Measurements from ENCODE around the gene PRR7. TPM values are rescaled to one million over a fixed set of nuclear protein-coding genes. Genes with fewer than 3 reads are reported as not detected.

PRR7 gene
- total and polyA plus RNA-seq, 4 donors: 0.17 to 1.4 (median 0.49) TPM

DNA sequence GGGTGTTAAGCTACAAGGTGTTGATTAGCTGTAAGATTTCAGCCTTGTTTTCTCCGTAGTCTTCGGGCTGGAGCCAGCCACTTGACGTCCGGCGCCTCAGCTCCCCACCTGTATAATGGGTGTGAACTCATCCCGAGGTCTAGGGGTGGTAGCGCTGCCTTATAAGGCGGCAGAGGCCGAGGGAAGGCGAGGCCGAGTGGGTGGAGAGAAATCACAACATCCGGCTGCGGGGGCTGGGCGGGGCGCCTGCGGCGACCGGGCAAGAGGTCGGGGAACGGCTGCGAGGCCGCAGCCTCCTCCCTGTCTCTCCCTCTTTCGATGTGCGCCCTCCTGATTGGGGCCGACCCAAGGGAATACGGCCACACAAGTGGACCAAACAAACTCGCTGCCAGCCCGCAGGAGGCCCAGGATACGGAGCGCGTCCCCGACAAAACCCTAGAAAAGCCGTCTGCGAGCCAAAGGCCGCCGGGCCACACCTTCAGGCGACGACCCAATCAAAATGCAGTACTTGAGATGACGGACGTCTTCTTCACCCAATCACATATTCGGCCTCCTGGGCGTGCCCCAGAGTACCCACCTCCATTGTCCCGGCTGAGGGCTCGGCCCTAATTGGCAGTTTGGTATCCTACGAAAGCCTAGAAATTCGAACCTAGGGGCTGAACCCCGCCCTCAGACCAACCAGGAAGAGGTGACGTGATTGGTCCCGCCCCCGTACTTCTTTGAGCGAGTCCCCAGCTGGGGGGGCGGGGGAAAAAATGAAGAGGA is 20.6 kb upstream of the PRR7 start (continued):
- TF ChIP-seq, protein P1, sequence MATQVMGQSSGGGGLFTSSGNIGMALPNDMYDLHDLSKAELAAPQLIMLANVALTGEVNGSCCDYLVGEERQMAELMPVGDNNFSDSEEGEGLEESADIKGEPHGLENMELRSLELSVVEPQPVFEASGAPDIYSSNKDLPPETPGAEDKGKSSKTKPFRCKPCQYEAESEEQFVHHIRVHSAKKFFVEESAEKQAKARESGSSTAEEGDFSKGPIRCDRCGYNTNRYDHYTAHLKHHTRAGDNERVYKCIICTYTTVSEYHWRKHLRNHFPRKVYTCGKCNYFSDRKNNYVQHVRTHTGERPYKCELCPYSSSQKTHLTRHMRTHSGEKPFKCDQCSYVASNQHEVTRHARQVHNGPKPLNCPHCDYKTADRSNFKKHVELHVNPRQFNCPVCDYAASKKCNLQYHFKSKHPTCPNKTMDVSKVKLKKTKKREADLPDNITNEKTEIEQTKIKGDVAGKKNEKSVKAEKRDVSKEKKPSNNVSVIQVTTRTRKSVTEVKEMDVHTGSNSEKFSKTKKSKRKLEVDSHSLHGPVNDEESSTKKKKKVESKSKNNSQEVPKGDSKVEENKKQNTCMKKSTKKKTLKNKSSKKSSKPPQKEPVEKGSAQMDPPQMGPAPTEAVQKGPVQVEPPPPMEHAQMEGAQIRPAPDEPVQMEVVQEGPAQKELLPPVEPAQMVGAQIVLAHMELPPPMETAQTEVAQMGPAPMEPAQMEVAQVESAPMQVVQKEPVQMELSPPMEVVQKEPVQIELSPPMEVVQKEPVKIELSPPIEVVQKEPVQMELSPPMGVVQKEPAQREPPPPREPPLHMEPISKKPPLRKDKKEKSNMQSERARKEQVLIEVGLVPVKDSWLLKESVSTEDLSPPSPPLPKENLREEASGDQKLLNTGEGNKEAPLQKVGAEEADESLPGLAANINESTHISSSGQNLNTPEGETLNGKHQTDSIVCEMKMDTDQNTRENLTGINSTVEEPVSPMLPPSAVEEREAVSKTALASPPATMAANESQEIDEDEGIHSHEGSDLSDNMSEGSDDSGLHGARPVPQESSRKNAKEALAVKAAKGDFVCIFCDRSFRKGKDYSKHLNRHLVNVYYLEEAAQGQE (IDR thresholded peaks at IDR 0.05): peak; percentile 42
- TF ChIP-seq, protein P2, sequence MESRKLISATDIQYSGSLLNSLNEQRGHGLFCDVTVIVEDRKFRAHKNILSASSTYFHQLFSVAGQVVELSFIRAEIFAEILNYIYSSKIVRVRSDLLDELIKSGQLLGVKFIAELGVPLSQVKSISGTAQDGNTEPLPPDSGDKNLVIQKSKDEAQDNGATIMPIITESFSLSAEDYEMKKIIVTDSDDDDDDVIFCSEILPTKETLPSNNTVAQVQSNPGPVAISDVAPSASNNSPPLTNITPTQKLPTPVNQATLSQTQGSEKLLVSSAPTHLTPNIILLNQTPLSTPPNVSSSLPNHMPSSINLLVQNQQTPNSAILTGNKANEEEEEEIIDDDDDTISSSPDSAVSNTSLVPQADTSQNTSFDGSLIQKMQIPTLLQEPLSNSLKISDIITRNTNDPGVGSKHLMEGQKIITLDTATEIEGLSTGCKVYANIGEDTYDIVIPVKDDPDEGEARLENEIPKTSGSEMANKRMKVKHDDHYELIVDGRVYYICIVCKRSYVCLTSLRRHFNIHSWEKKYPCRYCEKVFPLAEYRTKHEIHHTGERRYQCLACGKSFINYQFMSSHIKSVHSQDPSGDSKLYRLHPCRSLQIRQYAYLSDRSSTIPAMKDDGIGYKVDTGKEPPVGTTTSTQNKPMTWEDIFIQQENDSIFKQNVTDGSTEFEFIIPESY (IDR thresholded peaks at IDR 0.05): no peak

DNA sequence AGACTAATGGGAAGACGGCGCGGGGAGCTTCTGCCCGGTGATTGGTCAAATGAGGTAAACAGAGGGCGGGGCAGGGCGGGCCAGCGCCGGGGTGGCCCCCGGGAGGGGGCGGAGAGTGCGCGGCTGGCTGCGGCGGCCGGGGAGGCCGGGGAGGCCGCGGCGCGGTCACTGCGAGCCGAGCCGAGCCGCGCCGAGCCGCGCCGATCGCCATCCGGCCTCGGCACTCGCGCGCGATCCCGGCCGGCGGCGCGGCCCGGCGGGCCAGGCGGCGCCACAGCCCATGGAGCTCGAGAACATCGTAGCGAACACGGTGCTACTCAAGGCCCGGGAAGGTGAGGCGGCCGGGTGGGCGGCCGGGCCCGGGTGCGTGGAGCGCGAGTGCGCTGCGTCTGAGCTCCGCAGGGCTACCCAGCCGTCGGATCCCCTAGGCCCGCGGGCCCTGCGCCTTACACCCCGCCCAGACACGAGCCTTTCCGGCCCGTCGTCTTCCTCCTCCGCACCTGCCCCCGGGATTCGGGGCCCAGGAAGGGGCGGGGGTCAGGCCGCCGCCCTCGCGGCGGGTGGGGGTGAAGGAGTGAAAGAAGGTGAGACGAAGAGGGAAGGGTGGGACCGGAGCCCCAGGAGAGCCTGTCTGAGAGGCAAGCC is 19.9 kb upstream of the PRR7 start, which contains the start of gene GRK6:
Gene GRK6, plus strand, starts transcription at position 111 of the 645 bp plus-strand sequence. Its CDS starts 170 bp downstream, at position 281.
- WGBS: under 1% methylated on average over 82 of the region's 82 CpGs

DNA sequence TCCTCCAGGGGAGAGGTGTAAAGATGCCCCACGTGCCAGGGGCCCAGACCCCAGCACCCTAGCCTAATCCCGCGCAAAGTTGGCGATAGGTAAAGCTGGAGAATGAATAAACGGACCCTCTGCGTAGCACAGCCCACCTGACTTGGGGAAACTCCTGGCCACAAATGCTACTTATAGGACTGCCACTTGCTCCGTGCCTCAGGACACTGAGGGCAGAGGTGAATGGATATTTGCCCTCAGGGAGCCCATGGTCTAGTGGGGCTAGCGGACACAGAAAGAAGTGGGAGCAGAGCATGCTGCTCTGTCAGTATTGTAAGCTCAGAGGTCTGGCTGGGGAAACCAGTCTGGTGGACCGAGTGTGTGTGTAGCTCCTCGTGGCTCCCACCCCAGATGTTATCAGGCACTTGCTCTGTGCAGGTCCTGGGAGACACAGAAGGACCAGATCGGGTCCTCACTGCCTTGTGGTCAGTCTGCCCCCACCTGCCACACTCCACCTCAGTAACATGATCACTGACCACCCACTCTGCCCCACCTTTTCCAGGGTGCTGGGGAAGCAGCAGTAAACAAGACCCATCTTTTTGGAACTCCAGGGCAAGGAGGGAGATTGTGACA is 19.3 kb upstream of the PRR7 start:
- H3K4me3 ChIP-seq (ENCODE audit: low read depth in 1 of 3, low read length in 3 of 3): peak overlapping the region; percentile 59 to 84 (median 70)
- no peaks in the 10 kb centered on the region for H3K9me3 ChIP-seq (ENCODE audit: control insufficient read depth in 4 of 4, low read length in 3 of 4)
- H3K27ac ChIP-seq (ENCODE audit: low read depth in 1 of 2, low read length in 2 of 2): peak overlapping the region; percentile 63 to 73
- 33% methylated on average over 11 of the region's 11 CpGs for WGBS
- peak; percentile 65 for DNase-seq (ENCODE audit: low spot score)
- no peaks in the 10 kb centered on the region for H3K27me3 ChIP-seq (ENCODE audit: control insufficient read depth in 4 of 4, insufficient read depth in 4 of 4, low read length in 3 of 4)
- H3K4me1 ChIP-seq (ENCODE audit: control insufficient read depth in 4 of 4, insufficient read depth in 4 of 4, low read length in 3 of 4): peaks cover 3 to 25% (median 17%) of the 10 kb centered on the region in 4 donors
- no peaks in the 10 kb centered on the region for H3K36me3 ChIP-seq (ENCODE audit: control insufficient read depth in 4 of 4, insufficient read depth in 3 of 4, low read depth in 1 of 4, low read length in 3 of 4)
- peak overlapping the region; percentile 31 to 96 for H3K9ac ChIP-seq (ENCODE audit: low read depth in 1 of 2, low read length in 2 of 2)
- TF ChIP-seq NR2F2 (IDR thresholded peaks at IDR 0.05): no peak
- no peak for TF ChIP-seq FOXA2 (IDR thresholded peaks at IDR 0.05)
- TF ChIP-seq, protein P3, sequence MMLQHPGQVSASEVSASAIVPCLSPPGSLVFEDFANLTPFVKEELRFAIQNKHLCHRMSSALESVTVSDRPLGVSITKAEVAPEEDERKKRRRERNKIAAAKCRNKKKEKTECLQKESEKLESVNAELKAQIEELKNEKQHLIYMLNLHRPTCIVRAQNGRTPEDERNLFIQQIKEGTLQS (IDR thresholded peaks at IDR 0.05): no peak
- no peak for TF ChIP-seq YY1 (IDR thresholded peaks at IDR 0.05)
- TF ChIP-seq GABPA (IDR thresholded peaks at IDR 0.05 in 1 of 2, conservative IDR thresholded peaks at IDR 0.05 in 1 of 2): no peak
- TF ChIP-seq, protein P1 (IDR thresholded peaks at IDR 0.05): no peak
- no peak for TF ChIP-seq TAF1 (conservative IDR thresholded peaks at IDR 0.05)
- TF ChIP-seq, protein P4, sequence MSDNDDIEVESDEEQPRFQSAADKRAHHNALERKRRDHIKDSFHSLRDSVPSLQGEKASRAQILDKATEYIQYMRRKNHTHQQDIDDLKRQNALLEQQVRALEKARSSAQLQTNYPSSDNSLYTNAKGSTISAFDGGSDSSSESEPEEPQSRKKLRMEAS (IDR thresholded peaks at IDR 0.05): no peak
- TF ChIP-seq RAD21 (IDR thresholded peaks at IDR 0.05): no peak
- TF ChIP-seq SP1 (IDR thresholded peaks at IDR 0.05): no peak

More for the DNA sequence above, 19.9 kb upstream of the PRR7 start, which contains the start of gene GRK6:
- H3K9me3 ChIP-seq (ENCODE audit: control insufficient read depth in 4 of 4, low read length in 3 of 4): no peaks in the 10 kb centered on the region
- H3K4me3 ChIP-seq (ENCODE audit: low read depth in 1 of 3, low read length in 3 of 3): peak within 1 kb of the TSS; percentile 59 to 84 (median 70)
- peak; percentile 61 for DNase-seq (ENCODE audit: low spot score)
- H3K27ac ChIP-seq (ENCODE audit: low read depth in 1 of 2, low read length in 2 of 2): peak within 1 kb of the TSS; percentile 92 to 95
- TF ChIP-seq HNF4G (IDR thresholded peaks at IDR 0.05): no peak
- TF ChIP-seq GABPA (IDR thresholded peaks at IDR 0.05 in 1 of 2, conservative IDR thresholded peaks at IDR 0.05 in 1 of 2): no peak
- TF ChIP-seq YY1 (IDR thresholded peaks at IDR 0.05): no peak
- TF ChIP-seq FOXA2 (IDR thresholded peaks at IDR 0.05): no peak
- no peak for TF ChIP-seq HNF4A (conservative IDR thresholded peaks at IDR 0.05)
- TF ChIP-seq, protein P5, sequence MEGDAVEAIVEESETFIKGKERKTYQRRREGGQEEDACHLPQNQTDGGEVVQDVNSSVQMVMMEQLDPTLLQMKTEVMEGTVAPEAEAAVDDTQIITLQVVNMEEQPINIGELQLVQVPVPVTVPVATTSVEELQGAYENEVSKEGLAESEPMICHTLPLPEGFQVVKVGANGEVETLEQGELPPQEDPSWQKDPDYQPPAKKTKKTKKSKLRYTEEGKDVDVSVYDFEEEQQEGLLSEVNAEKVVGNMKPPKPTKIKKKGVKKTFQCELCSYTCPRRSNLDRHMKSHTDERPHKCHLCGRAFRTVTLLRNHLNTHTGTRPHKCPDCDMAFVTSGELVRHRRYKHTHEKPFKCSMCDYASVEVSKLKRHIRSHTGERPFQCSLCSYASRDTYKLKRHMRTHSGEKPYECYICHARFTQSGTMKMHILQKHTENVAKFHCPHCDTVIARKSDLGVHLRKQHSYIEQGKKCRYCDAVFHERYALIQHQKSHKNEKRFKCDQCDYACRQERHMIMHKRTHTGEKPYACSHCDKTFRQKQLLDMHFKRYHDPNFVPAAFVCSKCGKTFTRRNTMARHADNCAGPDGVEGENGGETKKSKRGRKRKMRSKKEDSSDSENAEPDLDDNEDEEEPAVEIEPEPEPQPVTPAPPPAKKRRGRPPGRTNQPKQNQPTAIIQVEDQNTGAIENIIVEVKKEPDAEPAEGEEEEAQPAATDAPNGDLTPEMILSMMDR (IDR thresholded peaks at IDR 0.05; ENCODE audit: low read depth, low read length, missing input control): no peak
- TF ChIP-seq SP1 (IDR thresholded peaks at IDR 0.05): peak; percentile 4
- peak within 1 kb of the TSS; percentile 58 to 96 for H3K9ac ChIP-seq (ENCODE audit: low read depth in 1 of 2, low read length in 2 of 2)
- H3K27me3 ChIP-seq (ENCODE audit: control insufficient read depth in 4 of 4, insufficient read depth in 4 of 4, low read length in 3 of 4): no peaks in the 10 kb centered on the region
- H3K36me3 ChIP-seq (ENCODE audit: control insufficient read depth in 4 of 4, insufficient read depth in 3 of 4, low read depth in 1 of 4, low read length in 3 of 4): no peaks in the 10 kb centered on the region
- peaks cover 3 to 25% (median 17%) of the 10 kb centered on the region in 4 donors for H3K4me1 ChIP-seq (ENCODE audit: control insufficient read depth in 4 of 4, insufficient read depth in 4 of 4, low read length in 3 of 4)

Measured in liver (tissue), 9 donors.